HCEC 1CT (cell line): ENCODE results near the gene CDKN2C.
A peak's percentile ranks its signal among the peaks of the same experiment; 100 is the strongest.

Experiments
- DNase-seq: peaks from one replicate; pipeline ENCODE4 v3.0.0-alpha.2; 2017

CDKN2C gene

GRCh38 chr1:50966991-50967390 is 3.1 kb upstream of the CDKN2C start:
- no peak for DNase-seq

- DNase-seq = peak; percentile 46
These were observed 2.5 kb upstream of the CDKN2C start for GRCh38 chr1:50967416-50968157.

GRCh38 chr1:50968158-50968820 is 1.8 kb upstream of the CDKN2C start:
- DNase-seq = peak; percentile 93

- peak; percentile 48 for DNase-seq
These were observed 1.0 kb upstream of the CDKN2C start for GRCh38 chr1:50968821-50969610.

GRCh38 chr1:50970509-50970887 is 453 bp downstream of the CDKN2C start:
- no peak for DNase-seq

- no peak for DNase-seq
These were observed 1.0 kb downstream of the CDKN2C start for GRCh38 chr1:50970931-50971582.

GRCh38 chr1:50971748-50972305 is 1.8 kb downstream of the CDKN2C start:
- no peak for DNase-seq

GRCh38 chr1:50972766-50973165 is 2.7 kb downstream of the CDKN2C start:
- DNase-seq = no peak

- DNase-seq = no peak
These were observed 3.2 kb downstream of the CDKN2C start for GRCh38 chr1:50973255-50973654.

GRCh38 chr1:50973875-50974617 is 4.0 kb downstream of the CDKN2C start:
- no peak for DNase-seq

GRCh38 chr1:50974618-50974935 is 4.5 kb downstream of the CDKN2C start:
- DNase-seq = no peak

GRCh38 chr1:50975436-50975835 is 5.4 kb downstream of the CDKN2C start:
- DNase-seq = no peak

- no peak for DNase-seq
These were observed 6.3 kb downstream of the CDKN2C start for GRCh38 chr1:50976111-50976889.

- peak; percentile 44 for DNase-seq
These were observed 7.0 kb downstream of the CDKN2C start for GRCh38 chr1:50976890-50977574.

- DNase-seq = peak; percentile 67
These were observed 7.6 kb downstream of the CDKN2C start for GRCh38 chr1:50977575-50978143.

GRCh38 chr1:50978144-50978851 is 8.3 kb downstream of the CDKN2C start:
- peak; percentile 64 for DNase-seq

- no peak for DNase-seq
These were observed 9.1 kb downstream of the CDKN2C start for GRCh38 chr1:50978852-50979781.

GRCh38 chr1:50979937-50980336 is 9.9 kb downstream of the CDKN2C start:
- DNase-seq = no peak

GRCh38 chr1:50980505-50980904 is 10.5 kb downstream of the CDKN2C start:
- DNase-seq = no peak
